ENCODE measurements around the gene MPV17.

The MPV17 gene

DNA sequence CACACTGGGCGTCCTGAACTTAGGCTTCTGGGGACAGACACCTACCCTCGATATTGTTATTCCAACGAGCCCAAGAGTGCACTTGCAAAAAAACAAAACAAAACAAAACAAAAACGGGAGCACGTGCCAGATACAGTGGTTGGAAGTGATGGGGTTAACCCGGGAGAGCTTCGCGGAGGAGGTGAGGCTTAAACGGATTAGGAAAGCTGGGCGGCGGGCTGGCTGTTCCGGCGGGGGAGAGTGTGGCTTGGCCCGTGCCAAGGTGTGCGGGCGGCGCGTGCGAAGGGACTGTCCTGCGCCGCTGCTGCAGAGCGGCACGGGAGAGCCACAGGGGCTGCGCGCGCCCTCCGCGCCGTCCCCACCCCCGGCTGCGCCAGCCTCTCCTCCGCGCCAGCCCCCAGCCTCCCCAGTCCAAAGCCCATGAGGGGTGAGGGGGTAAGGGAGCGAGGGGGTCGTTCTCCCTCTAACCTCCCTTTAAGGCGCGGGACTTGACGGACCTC is 58.6 kb downstream of the MPV17 start:
- DNase-seq (ENCODE audit: low read depth): no peak

DNA sequence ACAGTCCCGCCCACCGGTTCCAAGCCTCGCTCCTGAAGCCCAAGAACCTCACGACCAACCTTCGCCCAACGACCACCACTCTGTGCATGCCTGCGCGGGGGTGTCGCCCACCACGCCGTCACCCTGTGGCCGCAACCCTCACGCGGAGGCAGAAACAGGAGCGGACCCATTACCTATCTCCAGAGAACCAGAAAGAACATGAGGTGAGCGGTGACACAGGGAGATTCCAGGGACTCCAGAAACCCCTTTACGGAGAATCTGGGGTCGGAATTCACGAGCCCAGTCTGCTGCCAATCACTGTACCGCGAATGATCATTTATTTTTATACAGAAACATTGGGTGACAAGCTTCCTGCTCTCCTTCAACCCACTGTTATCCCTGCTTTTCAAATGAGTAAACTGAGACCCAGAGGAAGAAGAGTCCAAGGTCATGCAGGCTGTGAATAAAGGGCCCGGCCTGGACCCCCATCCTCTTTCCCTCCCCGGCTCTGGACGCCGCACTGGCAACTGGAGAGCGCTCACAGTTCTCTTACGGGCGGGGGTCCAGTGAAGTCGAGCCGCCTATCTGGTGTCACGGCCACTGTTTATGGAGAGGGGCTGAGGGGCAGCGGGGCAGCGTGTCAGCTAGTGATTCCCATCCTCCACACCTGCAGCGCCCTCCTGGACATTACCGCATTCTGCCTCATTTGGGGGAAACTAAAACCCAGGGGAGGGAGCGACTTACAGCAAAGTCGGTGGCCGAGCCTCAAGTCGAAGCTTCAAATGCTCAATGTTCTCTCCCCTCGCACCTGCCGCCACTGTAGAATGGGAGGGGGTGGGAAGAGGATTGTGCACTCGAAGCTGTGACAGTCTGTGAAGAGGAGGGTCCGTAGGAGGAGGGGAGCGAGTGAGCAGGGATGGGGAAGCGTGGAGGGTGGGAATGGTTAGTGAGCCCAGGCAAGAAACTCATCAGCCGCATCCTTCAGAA is 59.3 kb downstream of the MPV17 start:
- no peak for DNase-seq (ENCODE audit: low read depth)

DNA sequence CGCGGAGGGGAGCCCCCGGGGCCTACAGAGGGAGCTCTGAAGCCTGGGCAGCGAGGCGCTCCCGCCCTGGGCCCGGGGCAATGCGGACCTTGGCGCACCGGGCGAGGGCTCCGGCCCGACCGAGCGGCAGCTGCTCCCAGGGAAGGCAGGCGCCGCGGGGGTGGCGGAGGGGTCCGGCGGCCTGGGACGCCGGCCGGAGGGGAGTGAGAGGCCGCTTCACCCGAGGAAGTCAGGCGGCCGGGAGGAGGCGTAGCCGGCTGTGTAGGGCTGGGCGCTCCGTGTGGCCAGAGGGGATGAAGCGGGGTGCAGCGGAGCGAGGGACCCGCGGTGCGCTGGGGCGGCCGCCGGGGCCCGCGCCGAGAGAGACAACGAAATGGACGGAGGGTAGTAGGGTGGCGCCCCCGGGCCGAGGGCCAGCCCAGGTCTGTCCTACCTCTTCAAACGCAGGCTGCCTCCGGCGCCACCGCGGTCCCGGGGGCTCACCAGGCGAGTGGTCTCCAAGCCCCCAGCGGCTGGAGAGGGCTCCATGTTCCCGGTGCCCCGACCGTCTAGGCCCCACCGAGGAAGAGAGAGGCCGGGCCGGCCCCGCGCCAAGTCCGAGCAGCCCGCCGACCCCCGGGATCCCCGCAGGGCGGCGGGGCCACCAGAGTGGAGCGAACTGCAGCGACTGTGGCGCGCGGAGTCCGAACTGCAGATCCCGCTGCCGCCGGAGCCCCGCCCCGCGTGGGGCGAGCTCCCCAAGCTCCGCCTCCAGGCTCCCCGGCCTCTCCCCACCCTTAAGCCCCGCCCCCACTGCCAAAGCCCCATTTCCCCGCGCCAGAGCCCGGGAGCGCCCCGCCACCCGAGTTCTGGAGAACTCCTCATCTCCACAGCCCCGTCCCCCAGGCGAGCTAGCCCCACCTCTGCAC is 60.3 kb downstream of the MPV17 start, which contains the start of gene SLC30A3:
TSS of gene SLC30A3 (minus strand) at position 669 of the 908 bp plus-strand sequence. CDS start at position 528, 141 bp downstream.
- DNase-seq (ENCODE audit: low read depth): peak; percentile 24

DNA sequence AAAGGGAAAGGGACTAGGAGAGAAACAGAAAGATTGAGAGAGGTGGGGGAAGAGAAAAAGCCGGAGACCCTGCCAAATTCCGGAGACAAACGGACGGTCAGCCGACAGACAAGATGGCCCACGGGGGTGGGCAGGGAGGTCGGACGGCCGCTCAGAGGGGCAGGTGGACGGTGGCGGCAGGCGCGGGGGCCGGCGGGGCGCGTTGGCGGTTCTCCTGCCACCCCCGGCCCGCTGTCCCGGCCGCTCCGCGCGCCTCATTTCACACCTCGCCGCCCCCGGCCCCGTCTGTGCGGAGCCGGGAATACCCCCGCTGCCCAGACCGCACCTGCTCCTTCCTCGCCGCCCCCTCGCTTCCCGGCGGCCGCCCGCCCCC is 61.0 kb downstream of the MPV17 start:
- DNase-seq (ENCODE audit: low read depth): no peak

DNA sequence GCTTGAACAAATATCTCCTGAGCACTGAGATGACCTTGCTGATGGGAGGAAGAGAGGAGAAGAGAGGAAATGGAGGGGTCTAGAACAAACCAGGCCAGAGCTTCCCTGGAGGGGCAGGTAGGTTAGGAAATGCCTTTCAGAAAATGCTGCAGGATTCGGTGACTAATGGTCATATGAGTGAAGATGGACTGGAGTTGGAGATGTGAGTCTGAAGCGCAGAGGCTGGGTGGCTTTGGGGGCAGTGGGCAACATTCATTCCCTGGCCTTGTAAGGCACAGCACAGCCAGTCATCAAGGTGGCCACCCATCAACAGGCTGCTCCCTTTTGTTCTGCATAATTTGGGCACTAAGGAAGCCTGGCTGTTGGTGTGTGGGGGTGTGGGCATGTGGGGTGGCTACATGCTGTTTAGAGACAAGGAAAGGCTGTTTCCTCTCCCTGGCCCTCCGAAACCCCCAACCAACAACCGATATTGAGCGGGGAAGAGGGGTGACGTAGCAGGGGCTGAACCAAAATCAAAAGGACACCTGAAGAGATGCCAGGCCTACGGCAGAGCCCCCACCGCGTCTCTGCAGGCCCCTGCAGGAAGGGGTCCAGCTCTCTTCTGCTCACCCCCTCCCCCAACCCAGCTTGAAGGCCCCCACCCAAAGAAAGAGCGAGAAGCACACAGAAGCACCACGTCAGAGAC is 61.5 kb downstream of the MPV17 start:
- DNase-seq (ENCODE audit: low read depth): no peak

Measured in activated gamma-delta T cell treated with anti-CD3 and anti-CD28 coated beads, Interleukin-2, amount 50 U/mL, for 16 hours (primary cell).